Measurements from ENCODE around the gene ZC3H7B.
"Not testable (repeated sequence)": the region's sequence is repeated elsewhere in the genome, so short reads cannot be mapped to it uniquely, and the experiment has no call there.

ZC3H7B gene, protein sequence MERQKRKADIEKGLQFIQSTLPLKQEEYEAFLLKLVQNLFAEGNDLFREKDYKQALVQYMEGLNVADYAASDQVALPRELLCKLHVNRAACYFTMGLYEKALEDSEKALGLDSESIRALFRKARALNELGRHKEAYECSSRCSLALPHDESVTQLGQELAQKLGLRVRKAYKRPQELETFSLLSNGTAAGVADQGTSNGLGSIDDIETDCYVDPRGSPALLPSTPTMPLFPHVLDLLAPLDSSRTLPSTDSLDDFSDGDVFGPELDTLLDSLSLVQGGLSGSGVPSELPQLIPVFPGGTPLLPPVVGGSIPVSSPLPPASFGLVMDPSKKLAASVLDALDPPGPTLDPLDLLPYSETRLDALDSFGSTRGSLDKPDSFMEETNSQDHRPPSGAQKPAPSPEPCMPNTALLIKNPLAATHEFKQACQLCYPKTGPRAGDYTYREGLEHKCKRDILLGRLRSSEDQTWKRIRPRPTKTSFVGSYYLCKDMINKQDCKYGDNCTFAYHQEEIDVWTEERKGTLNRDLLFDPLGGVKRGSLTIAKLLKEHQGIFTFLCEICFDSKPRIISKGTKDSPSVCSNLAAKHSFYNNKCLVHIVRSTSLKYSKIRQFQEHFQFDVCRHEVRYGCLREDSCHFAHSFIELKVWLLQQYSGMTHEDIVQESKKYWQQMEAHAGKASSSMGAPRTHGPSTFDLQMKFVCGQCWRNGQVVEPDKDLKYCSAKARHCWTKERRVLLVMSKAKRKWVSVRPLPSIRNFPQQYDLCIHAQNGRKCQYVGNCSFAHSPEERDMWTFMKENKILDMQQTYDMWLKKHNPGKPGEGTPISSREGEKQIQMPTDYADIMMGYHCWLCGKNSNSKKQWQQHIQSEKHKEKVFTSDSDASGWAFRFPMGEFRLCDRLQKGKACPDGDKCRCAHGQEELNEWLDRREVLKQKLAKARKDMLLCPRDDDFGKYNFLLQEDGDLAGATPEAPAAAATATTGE

DNA sequence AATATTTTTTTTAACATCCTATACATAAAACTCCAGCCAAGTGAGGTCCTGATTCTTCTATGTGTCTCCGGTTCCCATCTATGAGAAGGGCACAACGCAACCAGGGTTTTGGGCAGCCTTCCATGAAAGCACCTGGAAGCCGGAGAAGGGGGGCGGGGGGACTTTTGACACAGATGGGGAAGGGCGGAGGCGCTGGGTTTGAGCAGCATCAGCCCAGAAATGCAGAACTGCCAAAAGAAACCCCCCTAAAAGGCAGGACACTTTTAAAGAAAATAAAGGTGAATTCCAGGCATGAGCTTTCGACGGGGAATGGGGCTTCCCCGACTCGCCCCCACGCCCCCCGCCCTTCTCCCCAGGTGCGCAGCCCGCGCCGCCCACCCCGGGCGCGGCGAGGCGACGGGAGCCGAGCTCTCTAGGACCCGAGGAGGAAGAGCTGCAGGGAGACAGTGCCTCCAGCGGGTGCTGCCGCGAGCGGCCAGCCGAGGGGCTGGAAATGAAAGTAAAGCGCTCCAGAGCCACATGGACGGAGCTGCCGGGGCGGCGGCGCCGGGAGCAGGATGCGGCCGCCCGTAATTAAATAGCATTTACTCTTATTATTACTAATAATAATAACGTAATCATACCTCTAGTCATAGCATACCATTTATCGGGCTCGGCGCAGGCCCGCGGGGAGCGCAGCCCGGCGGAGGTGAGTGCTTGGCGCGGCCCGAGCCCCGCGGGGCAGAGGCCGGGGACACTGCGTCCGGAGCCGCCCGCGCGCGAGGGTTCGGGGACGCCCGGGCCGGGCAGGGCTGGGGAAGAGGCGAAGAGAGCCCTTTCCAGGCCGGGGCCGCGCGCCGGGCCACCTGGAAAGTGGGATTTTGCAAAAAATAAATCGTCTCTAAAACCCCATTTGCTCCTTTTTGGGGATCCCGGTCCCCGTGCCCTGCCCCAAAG is at the start of gene ZC3H7B:
TSS of gene ZC3H7B (plus strand) at position 441 of the 936 bp plus-strand sequence. CDS start 19,136 bp downstream, outside the sequence.
- DNase-seq (ENCODE audit: low read depth): peak; percentile 71

DNA sequence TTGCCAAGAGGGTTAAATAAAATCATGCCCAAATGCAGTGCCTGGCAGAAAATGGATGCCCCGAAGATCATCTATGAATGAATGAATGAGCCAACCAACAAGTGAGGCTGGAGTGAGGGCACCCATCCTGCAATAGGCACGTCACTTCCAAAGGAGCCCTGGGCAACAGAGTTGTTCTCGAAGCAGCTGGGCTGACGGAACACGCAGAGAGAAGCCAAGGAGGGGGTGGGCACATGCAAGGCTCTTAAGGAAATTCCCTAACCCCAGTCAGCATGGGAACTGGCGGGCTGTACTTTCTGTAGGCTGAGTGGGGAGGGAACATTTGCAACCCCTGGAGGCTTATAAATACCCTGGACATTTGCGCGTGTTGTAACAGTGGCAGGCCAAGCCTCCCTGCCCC is 49.0 kb upstream of the ZC3H7B start:
- DNase-seq (ENCODE audit: low read depth): no peak

DNA sequence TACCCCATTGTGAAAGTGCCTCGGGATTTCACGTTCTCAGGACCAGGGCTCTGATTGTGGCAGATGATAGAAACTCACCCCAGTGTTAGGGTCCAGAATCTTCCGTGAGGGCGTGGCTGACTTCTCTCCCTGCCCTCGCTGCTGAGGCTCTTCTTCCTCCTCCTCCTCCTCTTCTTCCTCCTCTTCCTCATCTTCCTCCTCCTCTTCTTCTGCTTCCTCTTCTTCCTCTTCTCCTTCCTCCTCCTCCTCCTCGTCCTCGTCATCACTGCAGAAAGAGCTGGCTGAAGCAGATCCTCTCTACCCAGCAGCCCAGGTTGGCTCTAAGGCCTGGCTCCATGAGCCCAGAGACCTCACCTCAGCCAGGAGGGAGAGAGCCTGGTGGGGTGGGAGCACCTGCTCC is 47.1 kb upstream of the ZC3H7B start:
- no peak for DNase-seq (ENCODE audit: low read depth)

DNA sequence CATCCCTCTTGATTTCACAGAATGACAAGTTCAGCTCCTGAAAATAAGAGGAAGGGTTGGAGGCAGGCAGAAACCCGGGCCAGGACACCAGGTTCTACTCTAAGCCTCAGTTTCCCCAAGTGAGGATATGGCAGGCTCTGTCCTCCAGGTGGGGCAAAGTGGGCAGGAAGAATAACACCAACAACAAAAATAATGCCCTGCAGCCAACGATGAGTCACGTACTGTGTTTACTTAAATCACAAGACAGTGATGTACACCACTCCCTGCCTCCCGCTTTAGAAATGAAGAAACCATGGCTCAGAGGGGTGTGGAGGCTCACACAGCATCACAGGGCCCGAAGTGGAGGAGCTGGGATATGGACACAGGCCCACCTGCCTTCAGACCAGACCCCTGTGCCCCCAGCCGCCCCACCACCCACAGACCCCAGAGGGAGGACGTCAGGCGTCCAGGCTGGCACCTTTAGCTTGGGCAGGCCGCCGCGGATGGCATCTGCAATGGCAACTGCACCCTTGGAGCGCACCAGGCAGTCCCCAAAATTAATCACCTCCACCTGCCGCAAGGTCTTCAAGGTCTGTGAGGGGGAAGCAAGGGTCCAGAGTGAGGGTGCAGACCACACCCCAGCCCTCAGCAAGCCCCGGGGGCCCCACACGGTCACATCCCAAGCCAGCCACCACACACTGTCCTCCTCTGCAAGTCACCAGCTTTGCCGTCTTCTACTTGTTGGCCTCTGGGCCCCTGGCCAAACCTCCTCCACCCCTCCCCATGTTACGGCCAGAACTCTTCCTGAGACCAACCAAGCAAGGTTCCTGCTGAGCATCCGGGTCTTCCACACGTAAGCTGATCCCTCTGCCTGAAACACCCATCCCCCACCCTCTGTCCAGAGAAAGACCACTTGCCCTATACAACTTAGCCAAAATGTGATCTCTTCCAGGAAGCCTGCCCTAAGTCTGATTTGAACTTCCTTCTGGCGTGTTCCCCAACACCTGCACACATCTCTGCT is 44.8 kb upstream of the ZC3H7B start:
- peak; percentile 85 for DNase-seq (ENCODE audit: low read depth)

DNA sequence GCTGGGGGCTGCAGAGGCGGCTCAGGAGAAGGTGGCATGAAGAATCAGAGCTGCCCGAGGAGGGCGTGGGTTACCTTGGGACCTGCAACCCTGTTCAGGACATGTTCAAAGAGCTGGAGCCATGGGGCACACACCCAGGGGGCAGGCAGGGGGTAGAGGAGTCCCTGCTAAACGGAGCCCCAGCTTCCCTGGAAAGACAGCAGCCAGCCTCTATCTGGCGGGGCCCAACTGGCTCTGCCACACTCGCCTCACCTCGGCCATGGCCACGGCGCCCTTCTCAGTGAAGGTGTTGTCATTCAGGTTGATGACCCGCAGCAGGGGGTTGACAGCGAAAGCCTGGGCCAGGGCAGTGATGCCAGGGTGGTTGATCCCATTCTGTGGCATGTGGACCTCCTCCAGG is 43.6 kb upstream of the ZC3H7B start:
- no peak for DNase-seq (ENCODE audit: low read depth)

DNA sequence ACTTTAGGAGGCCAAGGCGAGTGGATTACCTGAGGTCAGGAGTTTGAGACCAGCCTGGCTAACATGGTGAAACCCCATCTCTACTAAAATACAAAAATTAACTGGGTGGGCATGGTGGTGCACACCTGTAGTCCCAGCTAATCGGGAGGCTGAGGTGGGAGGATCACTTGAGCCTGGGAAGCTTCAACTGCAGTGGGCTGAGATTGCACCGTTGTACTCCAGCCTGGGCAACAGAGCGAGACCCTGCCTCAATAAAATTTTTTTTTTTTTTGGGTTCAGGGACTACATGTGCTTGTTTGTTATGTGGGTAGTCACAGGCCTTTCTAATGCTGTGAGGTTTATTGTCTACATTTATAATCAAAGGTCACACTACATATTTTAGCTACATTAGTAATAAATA is 41.6 kb upstream of the ZC3H7B start:
- not testable (repeated sequence) for DNase-seq (ENCODE audit: low read depth)

DNA sequence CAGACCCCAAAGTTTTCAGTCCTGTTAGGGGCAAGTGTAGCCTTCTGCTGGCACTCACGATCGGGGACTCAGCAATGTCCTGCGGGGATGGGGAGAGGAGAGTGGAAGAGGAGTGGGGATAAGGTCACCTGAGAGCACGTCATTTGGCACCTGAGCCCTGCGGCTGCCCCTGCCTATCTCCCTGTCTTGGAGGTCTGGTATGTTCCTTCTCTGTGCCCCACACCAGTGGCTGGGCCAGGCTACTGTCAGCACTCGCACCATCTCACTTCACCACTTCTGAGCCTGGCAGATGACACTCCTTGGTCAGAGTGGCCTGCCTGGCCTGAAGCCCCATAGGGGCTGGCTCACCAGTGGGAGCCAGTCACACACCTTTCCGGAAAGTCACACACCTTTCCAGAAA is 40.5 kb upstream of the ZC3H7B start:
- DNase-seq (ENCODE audit: low read depth): no peak

DNA sequence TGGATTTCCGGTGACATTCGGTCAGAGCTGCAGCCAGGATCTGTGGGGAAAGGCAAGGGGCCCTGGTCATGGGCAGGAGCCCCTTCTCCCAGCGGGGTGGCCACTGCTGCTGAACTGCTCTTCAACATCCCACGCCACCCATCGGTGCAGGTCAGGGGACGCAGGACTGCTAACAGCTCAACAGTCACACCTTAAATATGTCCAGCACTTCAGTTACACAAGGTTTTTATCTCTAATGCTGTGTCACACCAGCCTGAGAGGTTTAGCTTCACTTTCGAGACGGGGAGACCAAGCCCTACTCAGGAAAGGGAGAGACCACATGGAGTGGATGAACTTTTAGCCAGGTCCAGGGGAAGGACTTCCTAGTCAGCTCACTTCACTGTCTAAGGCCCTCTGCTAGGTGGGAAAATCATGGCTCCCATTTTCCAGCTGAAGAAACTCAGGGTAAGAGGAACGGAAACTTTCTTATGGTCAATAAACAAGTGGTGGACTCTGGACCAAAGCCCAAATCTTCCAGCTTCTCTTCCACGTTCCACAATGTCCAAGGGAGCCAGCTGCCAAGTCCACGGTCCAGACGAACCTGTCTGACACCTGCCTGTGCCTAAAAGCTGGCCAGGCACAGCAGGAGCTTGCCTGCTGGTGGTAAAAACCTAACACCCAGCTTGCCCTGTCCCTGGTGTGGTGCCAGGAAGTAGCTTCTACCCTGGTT is 39.6 kb upstream of the ZC3H7B start:
- DNase-seq (ENCODE audit: low read depth): no peak

DNA sequence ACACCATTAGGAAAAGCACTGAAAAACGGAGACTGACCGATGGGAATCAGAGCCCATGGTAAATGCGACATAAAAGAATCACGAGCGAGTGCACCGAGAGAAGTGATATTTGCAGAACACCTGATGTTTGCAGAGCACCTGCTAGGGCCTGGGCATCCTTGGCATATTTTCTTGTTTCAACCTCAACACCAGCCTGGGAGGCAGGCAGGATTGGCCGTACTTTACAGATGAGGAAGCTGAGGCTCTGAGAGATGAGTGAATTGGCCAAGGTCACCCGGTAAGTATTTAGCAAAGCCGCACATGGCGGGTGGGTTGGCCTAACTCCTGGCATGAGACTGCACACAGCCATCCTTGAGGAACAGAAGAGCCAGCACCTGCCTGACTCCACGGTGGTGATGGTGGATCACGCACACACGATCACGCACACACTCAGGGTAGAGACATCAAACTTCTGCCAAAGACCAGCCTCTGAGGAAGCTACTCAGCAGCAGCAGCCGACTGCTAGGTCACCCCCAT is 39.0 kb upstream of the ZC3H7B start:
- DNase-seq (ENCODE audit: low read depth): no peak

DNA sequence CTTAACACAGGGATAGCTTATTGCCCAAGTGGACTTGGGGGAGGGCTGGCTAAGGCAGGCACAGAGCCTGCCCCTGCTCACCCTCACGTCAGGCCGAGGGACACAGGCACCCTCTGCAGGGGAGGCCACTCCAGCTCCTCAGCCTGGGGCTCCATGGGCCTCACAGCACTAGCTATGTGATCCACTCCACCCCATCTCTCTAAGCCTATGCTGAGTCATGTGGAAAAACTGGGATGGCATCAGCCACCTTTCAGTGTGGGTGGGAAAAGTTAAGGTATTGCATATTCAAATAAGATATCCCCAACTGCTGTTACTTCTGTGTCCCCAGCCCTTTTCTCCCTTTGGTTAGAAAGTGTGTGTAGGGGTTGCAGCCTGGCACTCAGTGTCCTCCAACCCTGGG is 37.6 kb upstream of the ZC3H7B start:
- DNase-seq (ENCODE audit: low read depth): no peak

DNA sequence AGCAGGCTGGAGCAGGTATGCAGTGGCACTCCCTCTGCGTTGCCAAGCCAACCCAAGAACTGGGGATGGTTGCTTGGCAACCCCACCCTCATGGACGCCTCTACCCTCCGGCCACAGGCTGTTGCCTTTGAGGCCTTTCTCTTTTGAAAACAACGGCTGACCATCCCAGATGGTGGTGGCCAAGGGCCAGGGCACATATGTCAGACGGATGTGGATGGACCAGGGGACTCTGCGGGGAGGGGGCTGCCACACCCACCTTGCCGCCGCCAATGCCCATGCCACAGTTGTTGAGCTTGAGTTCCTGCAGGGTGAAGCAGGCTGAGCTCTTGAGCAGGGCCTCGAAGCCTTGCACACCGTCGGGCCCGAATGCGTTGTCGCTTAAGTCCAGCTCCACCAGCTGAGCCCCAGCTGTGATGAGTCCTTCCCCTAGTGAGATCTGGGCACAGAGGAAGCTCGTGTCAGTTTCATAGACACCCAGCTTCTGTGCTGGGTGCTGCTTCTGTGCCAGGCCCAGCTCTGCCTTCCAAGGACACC is 36.9 kb upstream of the ZC3H7B start:
- DNase-seq (ENCODE audit: low read depth): no peak

DNA sequence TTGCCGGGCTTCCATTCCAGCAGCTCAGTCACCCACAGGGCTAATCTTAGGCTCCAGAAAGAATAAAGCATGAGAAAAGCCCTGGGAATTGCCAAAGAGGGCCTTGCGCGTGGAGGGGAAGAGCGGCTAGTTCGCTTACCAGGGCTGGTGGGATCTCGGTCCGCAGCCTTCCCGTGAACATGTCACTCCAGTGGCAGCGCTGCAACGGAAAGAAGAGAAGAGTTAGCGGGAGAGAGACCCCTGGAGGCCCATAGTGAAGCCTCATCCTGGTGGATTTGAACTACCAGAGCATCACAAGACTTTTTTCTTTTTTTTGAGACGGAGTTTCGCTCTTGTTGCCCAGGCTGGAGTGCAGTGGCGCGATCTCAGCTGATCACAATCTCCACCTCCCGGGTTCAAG is 33.4 kb upstream of the ZC3H7B start:
- no peak for DNase-seq (ENCODE audit: low read depth)

DNA sequence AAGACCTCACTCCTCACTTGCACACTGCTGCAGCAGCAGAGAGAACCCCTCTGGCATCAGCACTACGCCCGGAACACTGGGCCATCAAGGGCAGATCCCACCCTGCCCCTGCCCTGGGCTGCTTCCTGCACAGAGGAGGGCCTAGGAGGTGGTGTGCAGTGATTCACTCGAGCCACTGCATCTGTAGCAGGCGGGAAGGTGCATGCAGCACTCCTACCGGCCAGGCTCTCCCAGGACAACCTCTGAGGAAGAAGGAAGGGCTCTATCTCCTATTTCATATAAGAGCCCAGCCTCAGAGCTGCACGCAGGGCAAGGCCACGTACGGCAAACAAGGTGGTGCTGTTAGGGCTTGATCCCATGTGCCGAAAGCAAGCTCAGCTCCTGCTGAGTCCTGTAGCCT is 29.5 kb upstream of the ZC3H7B start:
- no peak for DNase-seq (ENCODE audit: low read depth)

DNA sequence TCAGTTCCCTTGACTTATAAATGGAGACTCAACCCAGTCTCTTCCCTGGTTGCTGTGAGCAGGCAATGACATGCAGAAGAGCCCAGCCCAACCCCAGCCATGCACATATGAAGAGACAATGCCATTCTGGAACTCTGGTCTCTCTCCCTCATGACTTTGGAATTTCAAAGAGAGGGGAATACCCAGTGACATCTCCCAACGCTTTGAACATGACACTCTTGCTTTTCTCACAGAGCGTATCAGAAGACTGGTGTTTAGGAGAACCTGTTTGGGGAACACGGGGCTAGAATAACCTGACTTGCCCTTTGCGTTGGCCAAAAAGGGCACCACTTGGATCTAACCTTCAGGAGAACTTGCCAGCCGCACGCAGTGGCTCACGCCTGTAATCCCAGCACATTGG is 28.2 kb upstream of the ZC3H7B start:
- DNase-seq (ENCODE audit: low read depth): no peak

DNA sequence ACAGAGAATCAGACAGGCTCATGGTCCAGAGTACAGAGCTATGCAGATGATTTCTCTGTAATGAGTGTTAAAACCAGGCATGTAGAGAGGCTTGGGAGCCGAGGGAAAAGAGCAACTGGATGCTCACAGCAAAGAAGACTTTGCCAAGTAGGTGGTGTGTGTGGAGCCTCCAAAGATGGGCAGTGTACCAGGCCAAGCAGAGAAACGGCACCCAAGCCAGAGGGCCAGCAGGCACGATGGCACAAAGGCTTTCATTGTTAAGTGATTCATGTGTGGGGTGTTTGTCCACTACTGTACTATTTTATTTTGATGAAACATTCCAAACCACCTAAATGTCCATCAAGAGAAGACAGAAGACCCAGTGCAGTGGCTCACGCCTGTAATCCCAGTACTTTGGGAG is 26.5 kb upstream of the ZC3H7B start:
- DNase-seq (ENCODE audit: low read depth): no peak

DNA sequence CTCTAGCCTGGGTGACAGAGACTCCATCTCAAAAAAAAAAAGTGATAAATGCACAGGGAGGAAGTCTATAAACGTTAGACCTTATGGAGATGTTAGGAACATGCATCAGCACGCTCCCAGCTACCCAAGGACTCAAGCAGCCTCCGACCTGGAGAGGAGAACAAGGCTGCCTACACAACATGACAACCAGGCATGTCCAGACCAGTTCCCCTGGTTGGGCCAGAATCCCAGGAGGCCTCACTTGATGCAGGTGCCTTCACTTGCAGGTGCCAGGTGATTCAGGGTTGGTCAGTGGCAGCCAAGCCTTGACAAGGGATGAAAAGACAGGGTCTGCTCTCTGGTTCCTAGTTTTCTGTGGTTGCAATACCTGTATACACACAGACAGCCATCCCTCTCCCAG is 21.3 kb upstream of the ZC3H7B start:
- DNase-seq (ENCODE audit: low read depth): no peak

DNA sequence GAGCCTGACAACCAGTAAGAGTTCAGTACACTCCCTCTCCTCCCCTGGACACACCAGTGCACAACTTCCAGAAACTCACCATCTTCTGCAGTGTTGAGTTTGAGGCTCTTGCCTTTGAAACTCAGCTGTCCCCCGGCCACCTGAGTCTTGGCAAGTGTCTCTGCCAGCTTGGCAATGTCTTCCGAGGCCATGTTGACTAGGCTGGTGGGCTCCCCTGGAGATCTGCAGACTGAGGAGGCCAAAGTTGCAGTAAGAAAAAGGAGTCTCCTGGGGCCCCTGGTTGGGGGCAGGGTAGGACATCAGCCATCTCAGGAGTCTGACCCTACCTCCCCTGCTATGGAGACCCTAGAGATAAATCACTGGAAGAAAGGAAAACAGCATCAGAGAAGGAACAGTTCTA is 20.5 kb upstream of the ZC3H7B start:
- DNase-seq (ENCODE audit: low read depth): no peak

DNA sequence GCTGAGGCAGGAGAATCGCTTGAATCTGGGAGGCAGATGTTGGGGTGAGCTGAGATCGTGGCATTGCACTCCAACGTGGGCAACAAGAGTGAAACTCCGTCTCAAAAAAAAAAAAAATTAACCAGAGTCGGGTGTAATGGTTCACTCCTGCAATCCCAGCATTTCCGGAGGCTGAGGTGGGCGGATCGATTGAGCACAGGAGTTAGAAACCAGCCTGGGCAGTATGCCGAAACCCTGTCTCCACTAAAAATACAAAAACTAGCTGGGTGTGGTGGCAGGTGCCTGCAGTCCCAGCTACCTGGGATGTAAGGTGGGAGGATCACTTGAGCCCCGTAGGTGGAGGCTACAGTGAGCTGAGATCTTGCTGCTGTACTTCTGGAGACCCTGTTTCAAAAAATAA is 16.9 kb upstream of the ZC3H7B start:
- DNase-seq (ENCODE audit: low read depth): no peak

DNA sequence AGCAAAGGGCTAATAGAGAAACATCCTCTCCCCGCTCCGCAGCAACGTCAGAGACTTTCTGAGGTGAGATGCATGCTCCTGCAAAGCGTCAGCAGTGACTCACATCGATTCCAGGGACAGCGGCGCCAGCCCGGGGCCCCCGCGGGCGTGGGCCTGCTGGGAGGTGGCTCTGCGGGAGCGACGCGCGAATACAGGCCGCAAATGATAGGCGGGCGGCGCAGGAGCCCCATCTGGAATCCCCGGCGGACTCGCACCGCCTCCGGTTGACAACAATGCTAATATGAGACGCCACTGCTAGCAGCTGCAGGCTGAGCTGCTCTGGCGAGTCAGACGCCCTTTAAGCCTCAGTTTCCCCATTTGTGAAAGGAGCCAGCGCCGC is 15.9 kb upstream of the ZC3H7B start:
- DNase-seq (ENCODE audit: low read depth): peak; percentile 82
